WERI-Rb-1 (cell line): Measurements from ENCODE around the gene GABBR2.

ENCODE experiments used
- DNase-seq: peaks from one replicate; pipeline ENCODE4 v3.0.0-alpha.2; 2020
- H3K27ac ChIP-seq: fragments of 250-450 bp; sonication (Bioruptor Pico); 2 replicates; pipeline ENCODE4 v1.5.1; 2020; ENCODE audit warnings: mild to moderate bottlenecking, moderate library complexity
- H3K27me3 ChIP-seq: fragments of 250-450 bp; sonication (Bioruptor Pico); 2 replicates; pipeline ENCODE4 v1.5.1; 2021; ENCODE audit warnings: mild to moderate bottlenecking, low read depth, moderate library complexity; ENCODE audit not compliant: insufficient read depth, severe bottlenecking
- H3K36me3 ChIP-seq: fragments of 250-450 bp; sonication (Bioruptor Pico); 2 replicates; pipeline ENCODE4 v1.5.1; 2020; ENCODE audit warnings: mild to moderate bottlenecking, moderate library complexity
- H3K4me3 ChIP-seq: 2 replicates; pipeline ENCODE4 v1.5.1; 2011; ENCODE audit warnings: low read depth, mild to moderate bottlenecking, control low read depth, low read length
- H3K9me3 ChIP-seq: fragments of 250-450 bp; sonication (Bioruptor Pico); 2 replicates; pipeline ENCODE4 v1.5.1; 2021; ENCODE audit warnings: mild to moderate bottlenecking, moderate library complexity; ENCODE audit not compliant: severe bottlenecking
- TF ChIP-seq, protein P1 (sequence below): IDR thresholded peaks from 2 replicates; pipeline ENCODE4 v1.5.1; 2011; ENCODE audit warnings: low read depth, mild to moderate bottlenecking, control low read depth, inconsistent platforms, low read length

Gene GABBR2

GRCh38 chr9:98567540-98568233 lies 141.0 kb downstream of the GABBR2 start:
- Histone ChIP-seq H3K27ac (no peak overlapping the region), H3K27me3 (no peaks in the 10 kb centered on the region), H3K36me3 (peaks cover 9% of the 10 kb centered on the region; the same call in 1 of the 2 replicates), H3K4me3 (no peak overlapping the region), H3K9me3 (no peaks in the 10 kb centered on the region)
- TF ChIP-seq, protein P1, sequence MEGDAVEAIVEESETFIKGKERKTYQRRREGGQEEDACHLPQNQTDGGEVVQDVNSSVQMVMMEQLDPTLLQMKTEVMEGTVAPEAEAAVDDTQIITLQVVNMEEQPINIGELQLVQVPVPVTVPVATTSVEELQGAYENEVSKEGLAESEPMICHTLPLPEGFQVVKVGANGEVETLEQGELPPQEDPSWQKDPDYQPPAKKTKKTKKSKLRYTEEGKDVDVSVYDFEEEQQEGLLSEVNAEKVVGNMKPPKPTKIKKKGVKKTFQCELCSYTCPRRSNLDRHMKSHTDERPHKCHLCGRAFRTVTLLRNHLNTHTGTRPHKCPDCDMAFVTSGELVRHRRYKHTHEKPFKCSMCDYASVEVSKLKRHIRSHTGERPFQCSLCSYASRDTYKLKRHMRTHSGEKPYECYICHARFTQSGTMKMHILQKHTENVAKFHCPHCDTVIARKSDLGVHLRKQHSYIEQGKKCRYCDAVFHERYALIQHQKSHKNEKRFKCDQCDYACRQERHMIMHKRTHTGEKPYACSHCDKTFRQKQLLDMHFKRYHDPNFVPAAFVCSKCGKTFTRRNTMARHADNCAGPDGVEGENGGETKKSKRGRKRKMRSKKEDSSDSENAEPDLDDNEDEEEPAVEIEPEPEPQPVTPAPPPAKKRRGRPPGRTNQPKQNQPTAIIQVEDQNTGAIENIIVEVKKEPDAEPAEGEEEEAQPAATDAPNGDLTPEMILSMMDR = no peak
- no peak for DNase-seq

DNA sequence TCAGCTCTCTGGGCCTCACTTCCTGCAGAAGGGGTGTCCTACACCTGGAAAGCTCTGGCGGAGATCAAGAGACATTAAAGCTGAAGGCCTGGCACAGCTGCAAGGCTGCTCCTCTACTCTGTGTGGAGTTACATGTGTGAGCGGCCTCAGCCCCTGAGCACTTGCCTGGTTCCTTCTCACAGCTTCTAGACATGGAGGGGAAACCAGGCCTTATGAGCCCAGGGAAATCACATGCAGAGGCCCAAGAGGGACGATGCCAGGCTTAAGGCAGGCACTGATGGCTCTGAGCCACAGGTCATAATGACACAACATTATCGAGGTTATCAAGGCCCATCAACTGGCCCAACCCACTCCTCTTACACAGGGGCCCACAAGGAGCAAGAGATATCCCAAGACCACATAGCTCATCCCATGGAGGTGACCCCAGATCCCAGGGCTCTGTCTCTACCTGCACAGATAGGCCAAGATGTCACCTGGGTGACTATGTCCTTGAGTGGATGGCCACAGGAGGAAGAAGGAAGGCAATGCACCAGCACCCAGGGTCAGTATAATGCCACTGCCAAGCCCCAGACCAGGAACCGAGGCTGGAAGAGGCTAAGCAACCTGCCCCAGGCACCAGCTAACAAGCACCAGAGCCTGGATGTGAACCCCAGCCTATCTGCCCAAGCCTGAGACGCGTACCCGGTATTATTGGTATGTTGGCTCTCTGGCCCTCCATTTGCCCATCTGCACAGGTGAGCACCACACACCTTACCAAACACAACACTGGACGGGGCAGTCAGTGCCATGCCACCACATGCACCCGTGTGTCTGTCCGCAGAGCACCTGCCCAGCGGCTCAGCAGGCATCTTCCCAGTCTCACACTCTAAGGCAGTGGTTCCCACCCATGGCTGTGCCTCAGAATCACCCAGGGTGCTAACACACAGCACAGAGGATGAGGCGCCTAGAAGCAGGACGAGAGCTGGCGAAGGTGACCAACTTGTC lies 143.3 kb downstream of the GABBR2 start:
- Histone ChIP-seq H3K36me3 (peaks cover 9% of the 10 kb centered on the region; the same call in 1 of the 2 replicates), H3K9me3 (no peaks in the 10 kb centered on the region), H3K27ac (no peak overlapping the region), H3K4me3 (no peak overlapping the region), H3K27me3 (no peaks in the 10 kb centered on the region)
- TF ChIP-seq, protein P1 = no peak
- DNase-seq = no peak

DNA sequence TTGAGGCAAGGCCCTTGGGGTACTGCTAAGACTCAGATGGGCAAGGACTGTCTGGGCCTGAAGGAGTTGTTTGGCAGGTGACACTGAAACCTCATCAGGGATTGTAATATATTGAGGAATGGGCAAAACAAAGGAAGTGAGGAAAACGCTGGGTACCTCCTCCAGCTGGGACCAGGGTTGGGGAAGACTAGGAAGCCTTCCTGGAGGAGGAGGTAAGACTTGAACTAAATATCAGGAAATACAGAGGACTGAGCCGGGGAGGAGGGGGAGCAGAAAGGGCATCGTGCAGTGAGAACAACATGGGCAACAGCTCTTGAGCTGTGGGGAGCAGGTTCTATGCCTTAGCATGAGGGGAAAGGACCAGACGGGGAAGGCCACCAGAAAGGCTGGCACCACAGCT lies 144.0 kb downstream of the GABBR2 start:
- Histone ChIP-seq H3K9me3 (no peaks in the 10 kb centered on the region), H3K4me3 (no peak overlapping the region), H3K36me3 (peaks cover 9% of the 10 kb centered on the region; the same call in 1 of the 2 replicates), H3K27me3 (no peaks in the 10 kb centered on the region), H3K27ac (no peak overlapping the region)
- no peak for DNase-seq
- TF ChIP-seq, protein P1 = no peak

DNA sequence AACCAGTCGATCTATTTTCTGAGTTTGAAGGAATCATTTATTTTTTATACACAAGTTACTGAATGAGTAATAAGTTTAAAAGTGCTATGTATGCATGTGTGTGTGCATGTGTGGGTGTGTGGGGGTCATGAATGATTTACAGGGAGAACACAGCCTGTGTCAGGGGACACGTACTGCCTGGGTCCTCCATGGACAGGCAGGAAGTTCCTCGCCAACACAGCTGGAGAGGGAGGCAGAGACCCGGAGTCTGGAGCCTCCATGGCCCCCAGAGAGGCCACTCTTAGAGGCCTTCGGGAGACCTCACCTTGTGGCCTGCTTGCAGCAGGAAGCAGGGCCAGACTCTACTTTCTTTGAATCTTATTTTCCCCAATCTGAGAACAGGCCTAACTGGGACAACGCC lies 144.7 kb downstream of the GABBR2 start:
- Histone ChIP-seq H3K27ac (no peak overlapping the region), H3K9me3 (no peaks in the 10 kb centered on the region), H3K4me3 (no peak overlapping the region), H3K36me3 (peaks cover 9% of the 10 kb centered on the region; the same call in 1 of the 2 replicates), H3K27me3 (no peaks in the 10 kb centered on the region)
- TF ChIP-seq, protein P1 = no peak
- DNase-seq = no peak

DNA sequence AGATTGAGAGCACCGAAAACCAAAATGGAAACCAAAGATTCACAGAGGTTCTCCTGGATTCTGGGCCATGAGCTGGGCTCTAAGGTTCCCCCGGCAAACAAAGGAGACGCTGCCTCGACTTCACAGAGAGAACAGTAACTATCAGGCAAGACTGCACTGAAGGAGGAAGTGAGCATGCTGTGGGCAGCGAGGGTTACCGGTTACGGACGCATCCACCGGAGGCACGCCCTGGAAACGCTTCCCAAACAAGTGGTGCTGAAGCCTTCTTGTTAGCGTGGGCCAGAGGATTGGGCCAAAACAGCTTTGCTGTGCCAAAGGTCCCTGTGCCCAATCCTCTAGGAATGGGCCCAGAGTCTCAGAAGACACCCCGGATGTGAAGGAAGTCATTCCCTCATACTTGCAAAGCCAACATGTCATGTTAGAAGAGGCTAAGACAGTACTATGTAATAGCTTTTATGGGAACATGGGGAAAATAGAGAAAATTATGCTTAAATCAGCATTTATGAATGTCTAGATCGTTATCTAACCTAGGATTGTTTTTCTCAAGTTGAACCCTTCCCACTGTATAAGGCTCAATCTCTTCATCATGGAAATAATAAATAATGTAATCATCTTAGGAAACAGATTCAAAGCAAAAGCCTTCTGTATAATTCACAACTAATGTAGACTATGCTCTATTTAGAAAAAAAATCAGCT lies 145.4 kb downstream of the GABBR2 start:
- TF ChIP-seq, protein P1 = no peak
- no peak overlapping the region for H3K27ac ChIP-seq
- H3K36me3 ChIP-seq = peaks cover 9% of the 10 kb centered on the region; the same call in 1 of the 2 replicates
- no peaks in the 10 kb centered on the region for H3K27me3 ChIP-seq
- H3K4me3 ChIP-seq = no peak overlapping the region
- DNase-seq = no peak
- no peaks in the 10 kb centered on the region for H3K9me3 ChIP-seq
